ENCODE data around the gene CHST11. TPM values are rescaled to one million over a fixed set of nuclear protein-coding genes. Genes with fewer than 3 reads are reported as not detected.

CHST11 gene
- total RNA-seq, 1 donor from 2014 or later: 44.9 TPM

- DNase-seq: no peak
- H3K36me3 Mint-ChIP-seq (ENCODE audit: low read depth): peaks cover 10% of the 10 kb centered on the region
- peaks cover 64% of the 10 kb centered on the region for H3K4me1 Mint-ChIP-seq
- H3K27me3 Mint-ChIP-seq: no peaks in the 10 kb centered on the region
- intact Hi-C loops (cut with micrococcal nuclease): loop anchor here (5.0 kb wide), 3 partner anchors 175 to 385 kb away; partner anchors contain the start of gene SLC41A2
- peak overlapping the region; percentile 57 for H3K4me3 Mint-ChIP-seq
- H3K9me3 Mint-ChIP-seq: no peaks in the 10 kb centered on the region
- peak overlapping the region; percentile 89 for H3K27ac Mint-ChIP-seq
These were observed 215.3 kb downstream of the CHST11 start for GRCh38 chr12:104672096-104672445.

- H3K36me3 Mint-ChIP-seq (ENCODE audit: low read depth): peaks cover 10% of the 10 kb centered on the region
- H3K27ac Mint-ChIP-seq: peak overlapping the region; percentile 89
- no peak for DNase-seq
- no peaks in the 10 kb centered on the region for H3K27me3 Mint-ChIP-seq
- peaks cover 70% of the 10 kb centered on the region for H3K4me1 Mint-ChIP-seq
- no peaks in the 10 kb centered on the region for H3K9me3 Mint-ChIP-seq
- intact Hi-C loops (cut with micrococcal nuclease): loop anchor here (5.0 kb wide), 3 partner anchors 175 to 385 kb away; partner anchors contain the start of gene SLC41A2
- H3K4me3 Mint-ChIP-seq: no peak overlapping the region
These were observed 215.9 kb downstream of the CHST11 start for GRCh38 chr12:104672501-104673265.

GRCh38 chr12:104673294-104673693 lies 216.5 kb downstream of the CHST11 start:
- H3K27ac Mint-ChIP-seq: no peak overlapping the region
- no peak for DNase-seq
- peaks cover 12% of the 10 kb centered on the region for H3K36me3 Mint-ChIP-seq (ENCODE audit: low read depth)
- no peaks in the 10 kb centered on the region for H3K27me3 Mint-ChIP-seq
- no peaks in the 10 kb centered on the region for H3K9me3 Mint-ChIP-seq
- intact Hi-C loops (cut with micrococcal nuclease): loop anchor here (5.0 kb wide), 3 partner anchors 176 to 386 kb away; partner anchors contain the start of gene SLC41A2
- H3K4me3 Mint-ChIP-seq: no peak overlapping the region
- H3K4me1 Mint-ChIP-seq: peaks cover 72% of the 10 kb centered on the region

GRCh38 chr12:104673696-104674482 lies 217.1 kb downstream of the CHST11 start:
- Mint-ChIP-seq H3K4me1 (peaks cover 74% of the 10 kb centered on the region), H3K4me3 (no peak overlapping the region), H3K27ac (peak overlapping the region; percentile 45), H3K36me3 (ENCODE audit: low read depth) (peaks cover 11% of the 10 kb centered on the region), H3K9me3 (no peaks in the 10 kb centered on the region), H3K27me3 (no peaks in the 10 kb centered on the region)
- no peak for DNase-seq
- intact Hi-C loops (cut with micrococcal nuclease): loop anchor here (5.0 kb wide), 3 partner anchors 177 to 387 kb away; partner anchors contain the start of gene SLC41A2

GRCh38 chr12:104676636-104677035 lies 219.9 kb downstream of the CHST11 start:
- Mint-ChIP-seq H3K4me1 (peaks cover 70% of the 10 kb centered on the region), H3K9me3 (no peaks in the 10 kb centered on the region)

GRCh38 chr12:104677441-104678089 lies 220.8 kb downstream of the CHST11 start:
- Mint-ChIP-seq H3K27me3 (no peaks in the 10 kb centered on the region), H3K4me3 (no peak overlapping the region), H3K4me1 (peaks cover 68% of the 10 kb centered on the region), H3K36me3 (ENCODE audit: low read depth) (peaks cover 4% of the 10 kb centered on the region), H3K27ac (peak overlapping the region; percentile 69), H3K9me3 (no peaks in the 10 kb centered on the region)
- no peak for DNase-seq
- intact Hi-C loops (cut with micrococcal nuclease): no loop called here

More at GRCh38 chr12:104676636-104677035, 219.9 kb downstream of the CHST11 start:
- H3K27me3 Mint-ChIP-seq: no peaks in the 10 kb centered on the region
- intact Hi-C loops (cut with micrococcal nuclease): no loop called here
- H3K27ac Mint-ChIP-seq: no peak overlapping the region
- peaks cover 4% of the 10 kb centered on the region for H3K36me3 Mint-ChIP-seq (ENCODE audit: low read depth)
- no peak for DNase-seq
- H3K4me3 Mint-ChIP-seq: no peak overlapping the region

GRCh38 chr12:104680070-104680469 lies 223.3 kb downstream of the CHST11 start:
- peak overlapping the region; percentile 10 for H3K4me3 Mint-ChIP-seq
- H3K36me3 Mint-ChIP-seq (ENCODE audit: low read depth): peaks cover 11% of the 10 kb centered on the region
- H3K27ac Mint-ChIP-seq: peak overlapping the region; percentile 72
- DNase-seq: peak; percentile 82
- H3K27me3 Mint-ChIP-seq: no peaks in the 10 kb centered on the region
- no peaks in the 10 kb centered on the region for H3K9me3 Mint-ChIP-seq
- intact Hi-C loops (cut with micrococcal nuclease): loop anchor here (1.0 to 5.0 kb wide), 5 partner anchors 9 to 373 kb away; partner anchors contain the start of gene NOPCHAP1
- H3K4me1 Mint-ChIP-seq: peaks cover 68% of the 10 kb centered on the region

GRCh38 chr12:104680491-104680890 lies 223.7 kb downstream of the CHST11 start:
- no peaks in the 10 kb centered on the region for H3K27me3 Mint-ChIP-seq
- peaks cover 72% of the 10 kb centered on the region for H3K4me1 Mint-ChIP-seq
- no peaks in the 10 kb centered on the region for H3K9me3 Mint-ChIP-seq
- DNase-seq: peak; percentile 72
- intact Hi-C loops (cut with micrococcal nuclease): loop anchor here (1.0 to 5.0 kb wide), 5 partner anchors 9 to 373 kb away; partner anchors contain the start of gene NOPCHAP1
- H3K27ac Mint-ChIP-seq: peak overlapping the region; percentile 78
- H3K4me3 Mint-ChIP-seq: no peak overlapping the region
- peaks cover 13% of the 10 kb centered on the region for H3K36me3 Mint-ChIP-seq (ENCODE audit: low read depth)

- Mint-ChIP-seq H3K4me3 (peak overlapping the region; percentile 37), H3K27me3 (no peaks in the 10 kb centered on the region), H3K27ac (peak overlapping the region; percentile 78), H3K4me1 (peaks cover 78% of the 10 kb centered on the region), H3K9me3 (no peaks in the 10 kb centered on the region), H3K36me3 (ENCODE audit: low read depth) (peaks cover 14% of the 10 kb centered on the region)
- intact Hi-C loops (cut with micrococcal nuclease): loop anchor here (2.0 to 5.0 kb wide), 2 partner anchors 300 to 306 kb away; partner anchors contain the start of gene NOPCHAP1
- DNase-seq: no peak
These were observed 224.4 kb downstream of the CHST11 start for GRCh38 chr12:104681012-104681690.

- DNase-seq: peak; percentile 94
- no peaks in the 10 kb centered on the region for H3K27me3 Mint-ChIP-seq
- peak overlapping the region; percentile 90 for H3K27ac Mint-ChIP-seq
- no peaks in the 10 kb centered on the region for H3K9me3 Mint-ChIP-seq
- H3K4me1 Mint-ChIP-seq: peaks cover 80% of the 10 kb centered on the region
- intact Hi-C loops (cut with micrococcal nuclease): loop anchor here (1.0 to 5.0 kb wide), 2 partner anchors 12 to 304 kb away; partner anchors contain the start of gene NOPCHAP1
- peak overlapping the region; percentile 82 for H3K4me3 Mint-ChIP-seq
- H3K36me3 Mint-ChIP-seq (ENCODE audit: low read depth): peaks cover 21% of the 10 kb centered on the region
These were observed 226.1 kb downstream of the CHST11 start for GRCh38 chr12:104682790-104683279.

- Mint-ChIP-seq H3K4me1 (peaks cover 81% of the 10 kb centered on the region), H3K9me3 (no peaks in the 10 kb centered on the region), H3K4me3 (peak overlapping the region; percentile 82), H3K27ac (peak overlapping the region; percentile 90), H3K27me3 (no peaks in the 10 kb centered on the region), H3K36me3 (ENCODE audit: low read depth) (peaks cover 23% of the 10 kb centered on the region)
- DNase-seq: no peak
- intact Hi-C loops (cut with micrococcal nuclease): loop anchor here (1.0 to 5.0 kb wide), 2 partner anchors 11 to 303 kb away; partner anchors contain the start of gene NOPCHAP1
These were observed 227.2 kb downstream of the CHST11 start for GRCh38 chr12:104683831-104684503.

- peaks cover 83% of the 10 kb centered on the region for H3K4me1 Mint-ChIP-seq
- no peaks in the 10 kb centered on the region for H3K27me3 Mint-ChIP-seq
- H3K36me3 Mint-ChIP-seq (ENCODE audit: low read depth): peaks cover 25% of the 10 kb centered on the region
- H3K27ac Mint-ChIP-seq: no peak overlapping the region
- no peak overlapping the region for H3K4me3 Mint-ChIP-seq
- H3K9me3 Mint-ChIP-seq: no peaks in the 10 kb centered on the region
- intact Hi-C loops (cut with micrococcal nuclease): loop anchor here (5.0 kb wide), 2 partner anchors 302 to 422 kb away; partner anchors contain the start of genes NOPCHAP1 and WASHC4
- no peak for DNase-seq
These were observed 228.1 kb downstream of the CHST11 start for GRCh38 chr12:104684884-104685283.
